ENCODE measurements around the gene PRTN3.

PRTN3 gene

DNA sequence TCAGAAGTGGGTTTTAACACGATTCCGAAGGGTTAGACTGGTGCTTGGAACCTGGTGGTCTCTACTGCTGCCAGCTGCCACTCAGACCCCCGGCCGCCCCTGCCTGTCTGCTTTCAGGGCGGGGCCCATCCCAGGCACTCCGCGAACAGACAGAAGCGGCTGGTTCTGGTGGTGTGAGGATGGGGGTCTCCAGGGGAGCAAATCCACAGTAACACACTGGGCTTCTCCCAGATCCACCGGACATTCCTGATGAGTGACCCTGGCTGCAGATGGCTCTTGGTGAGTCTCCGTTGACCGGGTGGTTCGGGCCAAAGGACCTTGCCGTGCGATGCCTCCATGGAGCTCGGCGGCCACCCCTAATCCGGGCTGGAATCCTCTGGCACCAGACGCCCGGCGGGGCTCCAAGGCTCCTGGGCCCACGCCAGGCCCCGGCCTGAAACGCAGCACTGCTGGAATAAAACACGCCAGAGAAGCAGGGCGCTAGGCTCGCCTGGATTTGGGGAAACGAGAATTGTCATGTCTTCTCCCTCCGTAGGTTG lies 45.7 kb upstream of the PRTN3 start:
- CTCF ChIA-PET: no interaction called here
- POLR2A ChIA-PET (ENCODE audit: low non-redundant PET): no interaction called here
- peak overlapping the region; percentile 99 for H3K27ac ChIP-seq
- TF ChIP-seq, protein P1, sequence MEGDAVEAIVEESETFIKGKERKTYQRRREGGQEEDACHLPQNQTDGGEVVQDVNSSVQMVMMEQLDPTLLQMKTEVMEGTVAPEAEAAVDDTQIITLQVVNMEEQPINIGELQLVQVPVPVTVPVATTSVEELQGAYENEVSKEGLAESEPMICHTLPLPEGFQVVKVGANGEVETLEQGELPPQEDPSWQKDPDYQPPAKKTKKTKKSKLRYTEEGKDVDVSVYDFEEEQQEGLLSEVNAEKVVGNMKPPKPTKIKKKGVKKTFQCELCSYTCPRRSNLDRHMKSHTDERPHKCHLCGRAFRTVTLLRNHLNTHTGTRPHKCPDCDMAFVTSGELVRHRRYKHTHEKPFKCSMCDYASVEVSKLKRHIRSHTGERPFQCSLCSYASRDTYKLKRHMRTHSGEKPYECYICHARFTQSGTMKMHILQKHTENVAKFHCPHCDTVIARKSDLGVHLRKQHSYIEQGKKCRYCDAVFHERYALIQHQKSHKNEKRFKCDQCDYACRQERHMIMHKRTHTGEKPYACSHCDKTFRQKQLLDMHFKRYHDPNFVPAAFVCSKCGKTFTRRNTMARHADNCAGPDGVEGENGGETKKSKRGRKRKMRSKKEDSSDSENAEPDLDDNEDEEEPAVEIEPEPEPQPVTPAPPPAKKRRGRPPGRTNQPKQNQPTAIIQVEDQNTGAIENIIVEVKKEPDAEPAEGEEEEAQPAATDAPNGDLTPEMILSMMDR (conservative IDR thresholded peaks at IDR 0.05; ENCODE audit: low read depth): no peak
- DNase-seq (ENCODE audit: low spot score): no peak

DNA sequence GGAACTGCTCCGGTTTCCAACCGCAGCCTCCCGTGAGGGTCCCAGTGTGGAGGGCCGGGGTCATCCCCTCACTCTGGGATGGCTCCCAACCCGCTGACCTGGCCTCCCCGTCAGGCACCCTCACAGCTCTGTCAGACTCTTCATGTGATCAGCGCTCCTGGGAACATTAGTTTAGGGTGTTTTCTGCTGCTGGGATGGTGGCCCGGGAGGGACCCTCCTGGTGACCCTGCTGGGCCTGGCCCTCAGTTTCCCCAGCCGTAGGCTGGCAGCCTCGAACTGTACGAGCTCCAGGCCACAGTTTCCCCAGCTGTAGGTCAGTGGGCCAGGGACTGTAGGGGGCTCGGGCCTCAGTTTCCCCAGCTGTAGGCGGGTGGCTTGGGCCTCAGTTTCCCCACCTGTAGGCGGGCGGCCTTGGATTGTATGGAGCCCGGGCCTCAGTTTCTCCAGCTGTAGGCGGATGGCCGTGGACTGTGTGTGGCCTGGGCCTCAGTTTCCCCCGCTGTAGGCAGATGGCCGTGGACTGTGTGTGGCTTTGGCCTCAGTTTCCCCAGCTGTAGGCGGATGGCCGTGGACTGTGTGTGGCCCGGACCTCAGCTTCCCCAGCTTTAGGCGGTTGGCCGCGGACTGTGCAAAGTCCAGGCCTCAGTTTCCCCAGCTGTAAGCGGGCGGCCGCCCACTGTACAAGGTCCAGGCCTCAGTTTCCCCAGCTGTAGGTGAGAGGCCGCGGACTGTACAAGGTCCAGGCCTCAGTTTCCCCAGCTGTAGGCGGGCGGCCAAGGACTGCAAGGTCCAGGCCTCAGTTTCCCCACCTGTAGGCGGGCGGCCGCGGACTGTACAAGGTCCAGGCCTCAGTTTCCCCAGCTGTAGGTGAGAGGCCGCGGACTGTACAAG lies 44.9 kb upstream of the PRTN3 start:
- ChIA-PET CTCF (no interaction called here), POLR2A (ENCODE audit: low non-redundant PET) (no interaction called here)
- no peak for DNase-seq (ENCODE audit: low spot score)
- TF ChIP-seq, protein P1 (conservative IDR thresholded peaks at IDR 0.05; ENCODE audit: low read depth): no peak
- H3K27ac ChIP-seq: peak overlapping the region; percentile 99

DNA sequence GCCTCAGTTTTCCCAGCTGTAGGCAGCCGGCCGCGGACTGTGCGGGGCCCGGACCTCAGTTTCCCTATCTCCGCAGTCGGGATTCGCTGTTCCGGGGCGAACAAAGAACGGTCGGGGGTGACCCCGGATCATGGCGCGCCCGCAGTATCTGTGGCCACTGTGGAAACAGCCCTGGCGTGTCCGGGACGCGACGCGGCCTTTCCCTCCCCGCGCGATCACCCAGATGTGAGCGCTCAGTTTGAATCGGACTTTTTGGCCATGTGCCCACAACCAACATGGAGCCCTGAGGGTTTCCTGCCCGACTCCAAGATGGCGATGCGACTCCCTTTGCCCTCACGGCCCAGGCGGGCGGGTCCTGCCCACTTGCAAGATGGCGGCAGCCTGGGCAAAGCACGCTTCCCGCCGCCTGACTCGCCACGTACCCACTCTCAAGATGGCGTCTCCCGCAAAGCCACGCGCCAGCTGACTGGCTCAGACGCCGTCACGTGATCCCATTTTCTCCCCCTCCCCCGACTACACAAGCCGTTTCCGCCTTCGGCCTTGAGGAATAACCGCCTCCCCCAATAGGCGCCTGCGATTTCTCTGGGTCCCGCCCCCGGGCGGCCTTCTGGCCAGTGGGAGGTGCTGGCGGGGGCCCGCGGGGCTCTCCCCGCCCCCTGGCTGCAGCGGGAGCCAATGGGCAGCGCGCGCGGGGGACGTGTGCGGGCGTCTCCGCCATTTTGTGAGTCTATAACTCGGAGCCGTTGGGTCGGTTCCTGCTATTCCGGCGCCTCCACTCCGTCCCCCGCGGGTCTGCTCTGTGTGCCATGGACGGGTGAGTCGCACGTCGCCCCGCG lies 43.9 kb upstream of the PRTN3 start, which contains the start of gene PTBP1:
Gene PTBP1 (plus strand): TSS at position 761 of the 836 bp plus-strand sequence. CDS start 46 bp downstream, at position 807.
- ChIA-PET CTCF (interaction anchor here (0.6 kb wide), 1 partner anchor 198 kb away, joined by 4 read pairs; no protein-coding TSS in a partner anchor), POLR2A (ENCODE audit: low non-redundant PET) (no interaction called here)
- TF ChIP-seq, protein P1 (conservative IDR thresholded peaks at IDR 0.05; ENCODE audit: low read depth): no peak
- peak within 1 kb of the TSS; percentile 99 for H3K27ac ChIP-seq
- DNase-seq (ENCODE audit: low spot score): peak; percentile 97

DNA sequence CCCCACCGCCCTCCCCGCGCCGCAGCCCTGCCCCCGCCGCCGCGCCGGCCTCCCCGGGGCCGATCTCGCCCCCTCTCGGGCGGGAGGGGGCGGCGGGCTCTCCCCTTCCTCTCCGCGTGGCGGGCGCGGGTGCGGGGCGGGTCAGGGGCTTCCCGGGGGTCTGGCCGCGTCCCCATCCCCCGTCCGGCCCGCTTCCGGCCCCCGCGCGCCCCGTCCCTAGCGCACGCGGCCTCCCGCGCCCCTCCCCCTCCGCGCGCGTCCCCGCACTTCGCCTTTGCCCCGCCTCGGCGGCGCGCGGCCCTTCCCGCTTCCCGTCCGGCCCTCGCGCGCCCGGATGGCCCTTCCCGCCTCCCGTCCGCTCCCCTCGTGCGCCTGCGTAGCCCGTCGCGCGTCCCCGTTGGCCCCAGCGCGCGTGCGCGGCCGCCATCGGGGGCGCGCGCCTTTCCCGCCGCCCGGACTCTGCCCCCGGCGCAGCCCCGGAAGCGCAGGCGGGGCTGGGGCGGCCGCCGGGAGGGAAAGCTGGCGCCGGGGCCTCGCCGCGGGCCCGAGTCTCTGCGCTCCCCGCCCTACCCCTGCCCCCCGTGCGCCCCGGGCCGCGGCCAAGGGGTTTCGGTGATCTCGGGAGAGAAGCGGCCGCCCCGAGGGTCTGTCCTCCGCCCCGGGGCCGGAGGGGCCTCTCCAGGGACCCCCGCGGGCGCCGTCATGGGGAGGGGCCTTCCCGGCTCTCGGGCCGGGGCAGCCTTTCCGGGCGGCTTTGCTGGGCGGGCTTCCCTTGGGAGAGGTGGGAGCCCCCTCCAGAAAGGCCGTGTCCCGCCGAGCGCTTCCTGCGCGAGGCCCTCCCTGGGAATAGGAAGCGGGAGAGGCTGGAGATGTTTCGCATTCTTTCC lies 43.0 kb upstream of the PRTN3 start:
- ChIA-PET CTCF (interaction anchor here (0.6 kb wide), 1 partner anchor 159 kb away, joined by 3 read pairs; no protein-coding TSS in a partner anchor), POLR2A (ENCODE audit: low non-redundant PET) (no interaction called here)
- TF ChIP-seq, protein P1 (conservative IDR thresholded peaks at IDR 0.05; ENCODE audit: low read depth): no peak
- DNase-seq (ENCODE audit: low spot score): peak; percentile 89
- H3K27ac ChIP-seq: peak overlapping the region; percentile 99

DNA sequence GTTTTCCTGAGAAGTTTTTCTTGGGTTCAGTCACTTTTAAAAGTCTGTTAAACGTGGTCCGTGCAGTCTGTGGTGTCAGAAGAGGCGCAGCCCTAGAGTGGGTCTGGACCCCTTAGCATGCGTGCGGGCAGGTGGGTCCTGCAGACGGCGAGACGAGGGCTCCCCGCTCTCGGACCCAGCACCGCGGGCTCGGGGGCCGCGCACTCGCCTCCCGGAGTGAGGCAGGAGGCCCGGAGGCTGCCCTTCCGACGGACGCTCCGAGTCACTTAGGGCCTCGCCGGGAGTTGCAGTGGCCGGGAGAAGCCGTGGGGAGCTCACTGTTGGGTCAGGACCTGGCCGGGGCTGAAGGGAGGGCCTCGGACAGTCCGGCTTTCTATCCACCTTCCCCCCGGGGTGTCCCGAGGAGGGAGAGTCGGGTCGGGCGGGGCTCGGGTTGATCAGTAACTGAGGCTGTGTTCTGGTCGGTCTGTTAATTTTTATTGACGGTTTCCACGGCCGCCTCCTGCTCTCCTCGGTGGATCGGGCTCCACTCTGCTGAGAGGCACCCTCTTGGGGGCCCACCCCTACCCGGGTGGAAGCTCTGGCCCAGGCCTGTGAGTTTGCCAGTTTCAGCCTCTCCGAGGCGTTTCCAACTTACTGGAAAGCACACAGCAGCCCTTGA lies 42.3 kb upstream of the PRTN3 start:
- TF ChIP-seq, protein P1 (conservative IDR thresholded peaks at IDR 0.05; ENCODE audit: low read depth): no peak
- POLR2A ChIA-PET (ENCODE audit: low non-redundant PET): interaction anchor here (1.1 kb wide), 1 partner anchor 20 kb away, joined by 3 read pairs; no protein-coding TSS in a partner anchor
- peak overlapping the region; percentile 99 for H3K27ac ChIP-seq
- DNase-seq (ENCODE audit: low spot score): no peak
- CTCF ChIA-PET: interaction anchor here (0.6 to 1.1 kb wide), 2 partner anchors 11 to 158 kb away, joined by 3 to 4 read pairs; no protein-coding TSS in a partner anchor

Data from RWPE1 (cell line).